HG02970 (cell line): Measurements from ENCODE around the gene RCOR3.

Experiments used
- ATAC-seq: cut with Tn5 transposase; IDR thresholded peaks from one replicate; pipeline ENCODE4 v1.9.1; 2021; ENCODE audit warnings: mild to moderate bottlenecking, moderate library complexity, moderate number of reproducible peaks; ENCODE audit not compliant: unreplicated experiment, low FRiP score

Gene RCOR3

GRCh38 chr1:211323156-211324063 lies 64.2 kb downstream of the RCOR3 start:
- no peak for ATAC-seq

GRCh38 chr1:211324992-211325775 lies 66.0 kb downstream of the RCOR3 start:
- no peak for ATAC-seq

- ATAC-seq = no peak
These were observed 67.0 kb downstream of the RCOR3 start for GRCh38 chr1:211326140-211326527.

GRCh38 chr1:211326528-211327345 lies 67.6 kb downstream of the RCOR3 start, which contains the start of gene TRAF5:
Gene TRAF5 (plus strand): TSS chr1:211326833. CDS start chr1:211353240, 26,407 bp downstream.
- no peak for ATAC-seq

GRCh38 chr1:211327346-211327921 lies 68.3 kb downstream of the RCOR3 start:
- no peak for ATAC-seq

- no peak for ATAC-seq
These were observed 69.0 kb downstream of the RCOR3 start for GRCh38 chr1:211328084-211328694.

- no peak for ATAC-seq
These were observed 69.8 kb downstream of the RCOR3 start for GRCh38 chr1:211328866-211329475.

GRCh38 chr1:211329764-211330201 lies 70.6 kb downstream of the RCOR3 start:
- no peak for ATAC-seq

- no peak for ATAC-seq
These were observed 71.2 kb downstream of the RCOR3 start for GRCh38 chr1:211330282-211330936.

- ATAC-seq = no peak
These were observed 72.0 kb downstream of the RCOR3 start for GRCh38 chr1:211331011-211331709.

- no peak for ATAC-seq
These were observed 73.0 kb downstream of the RCOR3 start for GRCh38 chr1:211332036-211332616.

- ATAC-seq = no peak
These were observed 73.7 kb downstream of the RCOR3 start for GRCh38 chr1:211332830-211333229.

GRCh38 chr1:211333906-211334305 lies 74.7 kb downstream of the RCOR3 start:
- no peak for ATAC-seq

- no peak for ATAC-seq
These were observed 75.8 kb downstream of the RCOR3 start for GRCh38 chr1:211334986-211335385.

- no peak for ATAC-seq
These were observed 76.5 kb downstream of the RCOR3 start for GRCh38 chr1:211335522-211336157.

- no peak for ATAC-seq
These were observed 77.0 kb downstream of the RCOR3 start for GRCh38 chr1:211336161-211336560.

- no peak for ATAC-seq
These were observed 77.6 kb downstream of the RCOR3 start for GRCh38 chr1:211336775-211337174.
